HepG2 (cell line): Measurements from ENCODE around the gene RNF38. TPM values are rescaled to one million over a fixed set of nuclear protein-coding genes. Genes with fewer than 3 reads are reported as not detected.

Experiments used
- GATAD2A ChIP-seq: IDR thresholded peaks from 2 replicates; pipeline ENCODE4 v1.6.1; 2016
- RFXANK ChIP-seq: IDR thresholded peaks from 2 replicates; pipeline ENCODE4 v1.6.1; 2016
- ZNF382 ChIP-seq: sonication (generic); formaldehyde crosslinking; IDR thresholded peaks from 2 replicates; pipeline ENCODE4 v1.5.0; 2020; ENCODE audit warnings: missing genetic modification reagents, mild to moderate bottlenecking, borderline replicate concordance
- ZNF780A ChIP-seq: sonication (generic); formaldehyde crosslinking; IDR thresholded peaks from 2 replicates; pipeline ENCODE4 v1.8.0; 2022; ENCODE audit warnings: mild to moderate bottlenecking, missing genetic modification reagents, moderate library complexity
- polyA plus RNA-seq, 8 experiments: library from polyadenylated mRNA; depleted of rRNA in 3 of 8; stranded (reverse) in 7 of 8; unstranded in 1 of 8; fragments of >200 nt; fragmentation: Illumina TruSeq in 4 of 8; extraction: Trizol in 4 of 8; gene quantifications; 2 replicates each; pipeline versions ENCODE4 v1.2.1 to v1.2.3, GENCODE V29; 2011 to 2016; ENCODE audit warnings: low read depth in 4 of 8, missing spikeins in 1 of 8, mixed read lengths in 1 of 8; ENCODE audit not compliant: insufficient read depth in 1 of 8
- total RNA-seq, 5 experiments: library from RNA; depleted of rRNA; stranded (reverse); fragments of >200 nt; fragmentation: Illumina TruSeq; extraction: Trizol; gene quantifications; 2 replicates each; pipeline ENCODE4 v1.2.3, GENCODE V29; 2016; ENCODE audit warnings: low read depth in 1 of 5
- TF ChIP-seq, protein P1 (sequence below): sonication (generic); formaldehyde crosslinking; IDR thresholded peaks from 2 replicates; pipeline ENCODE4 v1.4.0; 2020; ENCODE audit warnings: mild to moderate bottlenecking, missing genetic modification reagents
- TF ChIP-seq, protein P2 (sequence below): sonication (generic); formaldehyde crosslinking; IDR thresholded peaks from 2 replicates; pipeline ENCODE4 v1.4.0; 2020; ENCODE audit warnings: missing genetic modification reagents
- TF ChIP-seq, protein P3 (sequence below): sonication (generic); formaldehyde crosslinking; IDR thresholded peaks from 2 replicates; pipeline ENCODE4 v1.8.1; 2023; ENCODE audit warnings: mild to moderate bottlenecking, missing genetic modification reagents, borderline replicate concordance

The RNF38 gene
- total and polyA plus RNA-seq, 2 of the 13 experiments (the other 11 are each of a cell fraction or from before 2014, with no cell fraction given), result 9.1 to 32.1 TPM

DNA sequence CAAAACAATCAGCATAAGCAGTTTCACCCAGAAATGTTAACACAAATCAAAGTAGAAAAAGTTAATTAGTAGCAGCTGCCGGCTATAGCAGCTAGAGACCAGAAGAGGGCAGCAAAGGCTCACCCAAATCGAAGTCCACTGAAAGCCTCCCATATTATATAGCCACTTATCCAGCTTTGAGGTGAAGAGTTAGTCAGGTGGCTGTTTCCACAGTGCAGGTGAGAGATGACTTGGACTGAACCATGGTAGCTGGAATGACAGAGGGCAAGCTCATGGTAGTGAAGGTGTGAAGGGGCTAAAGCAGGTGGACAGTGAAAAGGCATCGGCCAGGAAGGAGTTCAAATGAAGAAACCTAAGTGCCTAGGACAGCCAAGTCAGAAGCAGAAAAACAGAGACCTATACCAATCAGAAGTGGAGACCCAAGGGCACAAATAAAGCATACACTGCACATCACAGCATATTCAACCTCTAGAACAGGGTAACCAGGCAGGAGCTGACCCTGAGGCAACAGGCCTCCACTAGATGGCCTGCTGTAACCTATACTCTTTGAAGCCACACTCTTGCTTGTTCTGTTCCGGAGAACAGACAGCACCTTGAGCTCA is 7.2 kb upstream of the RNF38 start (continued):
- TF ChIP-seq, protein P1, sequence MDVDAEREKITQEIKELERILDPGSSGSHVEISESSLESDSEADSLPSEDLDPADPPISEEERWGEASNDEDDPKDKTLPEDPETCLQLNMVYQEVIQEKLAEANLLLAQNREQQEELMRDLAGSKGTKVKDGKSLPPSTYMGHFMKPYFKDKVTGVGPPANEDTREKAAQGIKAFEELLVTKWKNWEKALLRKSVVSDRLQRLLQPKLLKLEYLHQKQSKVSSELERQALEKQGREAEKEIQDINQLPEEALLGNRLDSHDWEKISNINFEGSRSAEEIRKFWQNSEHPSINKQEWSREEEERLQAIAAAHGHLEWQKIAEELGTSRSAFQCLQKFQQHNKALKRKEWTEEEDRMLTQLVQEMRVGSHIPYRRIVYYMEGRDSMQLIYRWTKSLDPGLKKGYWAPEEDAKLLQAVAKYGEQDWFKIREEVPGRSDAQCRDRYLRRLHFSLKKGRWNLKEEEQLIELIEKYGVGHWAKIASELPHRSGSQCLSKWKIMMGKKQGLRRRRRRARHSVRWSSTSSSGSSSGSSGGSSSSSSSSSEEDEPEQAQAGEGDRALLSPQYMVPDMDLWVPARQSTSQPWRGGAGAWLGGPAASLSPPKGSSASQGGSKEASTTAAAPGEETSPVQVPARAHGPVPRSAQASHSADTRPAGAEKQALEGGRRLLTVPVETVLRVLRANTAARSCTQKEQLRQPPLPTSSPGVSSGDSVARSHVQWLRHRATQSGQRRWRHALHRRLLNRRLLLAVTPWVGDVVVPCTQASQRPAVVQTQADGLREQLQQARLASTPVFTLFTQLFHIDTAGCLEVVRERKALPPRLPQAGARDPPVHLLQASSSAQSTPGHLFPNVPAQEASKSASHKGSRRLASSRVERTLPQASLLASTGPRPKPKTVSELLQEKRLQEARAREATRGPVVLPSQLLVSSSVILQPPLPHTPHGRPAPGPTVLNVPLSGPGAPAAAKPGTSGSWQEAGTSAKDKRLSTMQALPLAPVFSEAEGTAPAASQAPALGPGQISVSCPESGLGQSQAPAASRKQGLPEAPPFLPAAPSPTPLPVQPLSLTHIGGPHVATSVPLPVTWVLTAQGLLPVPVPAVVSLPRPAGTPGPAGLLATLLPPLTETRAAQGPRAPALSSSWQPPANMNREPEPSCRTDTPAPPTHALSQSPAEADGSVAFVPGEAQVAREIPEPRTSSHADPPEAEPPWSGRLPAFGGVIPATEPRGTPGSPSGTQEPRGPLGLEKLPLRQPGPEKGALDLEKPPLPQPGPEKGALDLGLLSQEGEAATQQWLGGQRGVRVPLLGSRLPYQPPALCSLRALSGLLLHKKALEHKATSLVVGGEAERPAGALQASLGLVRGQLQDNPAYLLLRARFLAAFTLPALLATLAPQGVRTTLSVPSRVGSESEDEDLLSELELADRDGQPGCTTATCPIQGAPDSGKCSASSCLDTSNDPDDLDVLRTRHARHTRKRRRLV (CRISPR knock-in tag), result no peak
- TF ChIP-seq, protein P2, sequence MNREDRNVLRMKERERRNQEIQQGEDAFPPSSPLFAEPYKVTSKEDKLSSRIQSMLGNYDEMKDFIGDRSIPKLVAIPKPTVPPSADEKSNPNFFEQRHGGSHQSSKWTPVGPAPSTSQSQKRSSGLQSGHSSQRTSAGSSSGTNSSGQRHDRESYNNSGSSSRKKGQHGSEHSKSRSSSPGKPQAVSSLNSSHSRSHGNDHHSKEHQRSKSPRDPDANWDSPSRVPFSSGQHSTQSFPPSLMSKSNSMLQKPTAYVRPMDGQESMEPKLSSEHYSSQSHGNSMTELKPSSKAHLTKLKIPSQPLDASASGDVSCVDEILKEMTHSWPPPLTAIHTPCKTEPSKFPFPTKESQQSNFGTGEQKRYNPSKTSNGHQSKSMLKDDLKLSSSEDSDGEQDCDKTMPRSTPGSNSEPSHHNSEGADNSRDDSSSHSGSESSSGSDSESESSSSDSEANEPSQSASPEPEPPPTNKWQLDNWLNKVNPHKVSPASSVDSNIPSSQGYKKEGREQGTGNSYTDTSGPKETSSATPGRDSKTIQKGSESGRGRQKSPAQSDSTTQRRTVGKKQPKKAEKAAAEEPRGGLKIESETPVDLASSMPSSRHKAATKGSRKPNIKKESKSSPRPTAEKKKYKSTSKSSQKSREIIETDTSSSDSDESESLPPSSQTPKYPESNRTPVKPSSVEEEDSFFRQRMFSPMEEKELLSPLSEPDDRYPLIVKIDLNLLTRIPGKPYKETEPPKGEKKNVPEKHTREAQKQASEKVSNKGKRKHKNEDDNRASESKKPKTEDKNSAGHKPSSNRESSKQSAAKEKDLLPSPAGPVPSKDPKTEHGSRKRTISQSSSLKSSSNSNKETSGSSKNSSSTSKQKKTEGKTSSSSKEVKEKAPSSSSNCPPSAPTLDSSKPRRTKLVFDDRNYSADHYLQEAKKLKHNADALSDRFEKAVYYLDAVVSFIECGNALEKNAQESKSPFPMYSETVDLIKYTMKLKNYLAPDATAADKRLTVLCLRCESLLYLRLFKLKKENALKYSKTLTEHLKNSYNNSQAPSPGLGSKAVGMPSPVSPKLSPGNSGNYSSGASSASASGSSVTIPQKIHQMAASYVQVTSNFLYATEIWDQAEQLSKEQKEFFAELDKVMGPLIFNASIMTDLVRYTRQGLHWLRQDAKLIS, result no peak
- TF ChIP-seq ZNF780A (CRISPR knock-in tag) (no peak), ZNF382 (CRISPR knock-in tag) (no peak), GATAD2A (CRISPR knock-in tag) (peak; percentile 19; the same call in 1 of the 2 replicates), RFXANK (CRISPR knock-in tag) (no peak)
- TF ChIP-seq, protein P3, sequence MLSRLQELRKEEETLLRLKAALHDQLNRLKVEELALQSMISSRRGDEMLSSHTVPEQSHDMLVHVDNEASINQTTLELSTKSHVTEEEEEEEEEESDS, result no peak
